PFSK-1 (cell line): Measurements from ENCODE around the gene USP28.

Experiments used
- POLR2AphosphoS5 ChIP-seq: IDR thresholded peaks from 2 replicates; pipeline ENCODE4 v1.6.1; 2012; ENCODE audit warnings: low read depth, mild to moderate bottlenecking, control low read depth, low read length, moderate library complexity
- SIN3A ChIP-seq: IDR thresholded peaks from 2 replicates; pipeline ENCODE4 v1.6.1; 2012; ENCODE audit warnings: mild to moderate bottlenecking, low read length, moderate library complexity, borderline replicate concordance; ENCODE audit not compliant: insufficient read depth
- TAF1 ChIP-seq: IDR thresholded peaks from 2 replicates; pipeline ENCODE4 v1.6.1; 2012; ENCODE audit warnings: low read length, control low read depth, borderline replicate concordance; ENCODE audit not compliant: insufficient read depth
- TF ChIP-seq, protein P1 (sequence below), 2 experiments: IDR thresholded peaks; 2 replicates each; pipeline versions ENCODE4 v1.6.1 to v1.8.0; 2011 to 2012; ENCODE audit warnings: low read depth in 2 of 2, low read length in 2 of 2, control low read depth in 1 of 2, inconsistent platforms in 1 of 2, mild to moderate bottlenecking in 1 of 2, moderate library complexity in 1 of 2; ENCODE audit not compliant: insufficient read depth in 1 of 2

DNA sequence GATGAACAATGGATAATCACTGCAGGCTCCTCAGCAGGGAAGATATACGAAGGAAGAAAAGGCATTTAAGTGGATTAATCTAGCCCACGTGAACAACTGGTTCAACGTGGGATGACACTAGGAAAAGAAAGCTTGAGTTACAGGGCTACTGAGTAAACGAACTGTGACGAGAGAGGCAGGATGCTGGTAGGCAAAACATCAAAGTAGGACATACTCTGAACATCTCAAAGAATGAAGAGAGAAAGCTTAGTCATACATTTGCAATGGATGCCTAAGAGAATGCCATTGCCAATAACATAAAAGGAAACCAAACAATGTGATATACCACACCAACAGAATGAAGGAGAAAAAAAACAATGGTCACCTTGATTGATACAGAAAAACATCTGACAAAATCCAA is 12.9 kb downstream of the USP28 start:
- TF ChIP-seq SIN3A (no peak), TAF1 (no peak), POLR2AphosphoS5 (no peak)
- TF ChIP-seq, protein P1, sequence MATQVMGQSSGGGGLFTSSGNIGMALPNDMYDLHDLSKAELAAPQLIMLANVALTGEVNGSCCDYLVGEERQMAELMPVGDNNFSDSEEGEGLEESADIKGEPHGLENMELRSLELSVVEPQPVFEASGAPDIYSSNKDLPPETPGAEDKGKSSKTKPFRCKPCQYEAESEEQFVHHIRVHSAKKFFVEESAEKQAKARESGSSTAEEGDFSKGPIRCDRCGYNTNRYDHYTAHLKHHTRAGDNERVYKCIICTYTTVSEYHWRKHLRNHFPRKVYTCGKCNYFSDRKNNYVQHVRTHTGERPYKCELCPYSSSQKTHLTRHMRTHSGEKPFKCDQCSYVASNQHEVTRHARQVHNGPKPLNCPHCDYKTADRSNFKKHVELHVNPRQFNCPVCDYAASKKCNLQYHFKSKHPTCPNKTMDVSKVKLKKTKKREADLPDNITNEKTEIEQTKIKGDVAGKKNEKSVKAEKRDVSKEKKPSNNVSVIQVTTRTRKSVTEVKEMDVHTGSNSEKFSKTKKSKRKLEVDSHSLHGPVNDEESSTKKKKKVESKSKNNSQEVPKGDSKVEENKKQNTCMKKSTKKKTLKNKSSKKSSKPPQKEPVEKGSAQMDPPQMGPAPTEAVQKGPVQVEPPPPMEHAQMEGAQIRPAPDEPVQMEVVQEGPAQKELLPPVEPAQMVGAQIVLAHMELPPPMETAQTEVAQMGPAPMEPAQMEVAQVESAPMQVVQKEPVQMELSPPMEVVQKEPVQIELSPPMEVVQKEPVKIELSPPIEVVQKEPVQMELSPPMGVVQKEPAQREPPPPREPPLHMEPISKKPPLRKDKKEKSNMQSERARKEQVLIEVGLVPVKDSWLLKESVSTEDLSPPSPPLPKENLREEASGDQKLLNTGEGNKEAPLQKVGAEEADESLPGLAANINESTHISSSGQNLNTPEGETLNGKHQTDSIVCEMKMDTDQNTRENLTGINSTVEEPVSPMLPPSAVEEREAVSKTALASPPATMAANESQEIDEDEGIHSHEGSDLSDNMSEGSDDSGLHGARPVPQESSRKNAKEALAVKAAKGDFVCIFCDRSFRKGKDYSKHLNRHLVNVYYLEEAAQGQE (IDR thresholded peaks at IDR 0.05; ENCODE audit: insufficient read depth in 1 of 2, low read depth in 2 of 2, low read length in 2 of 2), result no peak
